HG03039 (cell line): Measurements from ENCODE around the gene PLCG1.

Source experiments
- ATAC-seq: cut with Tn5 transposase; IDR thresholded peaks from one replicate; pipeline ENCODE4 v1.9.1; 2021; ENCODE audit warnings: mild to moderate bottlenecking, moderate library complexity; ENCODE audit not compliant: unreplicated experiment

Gene PLCG1

DNA sequence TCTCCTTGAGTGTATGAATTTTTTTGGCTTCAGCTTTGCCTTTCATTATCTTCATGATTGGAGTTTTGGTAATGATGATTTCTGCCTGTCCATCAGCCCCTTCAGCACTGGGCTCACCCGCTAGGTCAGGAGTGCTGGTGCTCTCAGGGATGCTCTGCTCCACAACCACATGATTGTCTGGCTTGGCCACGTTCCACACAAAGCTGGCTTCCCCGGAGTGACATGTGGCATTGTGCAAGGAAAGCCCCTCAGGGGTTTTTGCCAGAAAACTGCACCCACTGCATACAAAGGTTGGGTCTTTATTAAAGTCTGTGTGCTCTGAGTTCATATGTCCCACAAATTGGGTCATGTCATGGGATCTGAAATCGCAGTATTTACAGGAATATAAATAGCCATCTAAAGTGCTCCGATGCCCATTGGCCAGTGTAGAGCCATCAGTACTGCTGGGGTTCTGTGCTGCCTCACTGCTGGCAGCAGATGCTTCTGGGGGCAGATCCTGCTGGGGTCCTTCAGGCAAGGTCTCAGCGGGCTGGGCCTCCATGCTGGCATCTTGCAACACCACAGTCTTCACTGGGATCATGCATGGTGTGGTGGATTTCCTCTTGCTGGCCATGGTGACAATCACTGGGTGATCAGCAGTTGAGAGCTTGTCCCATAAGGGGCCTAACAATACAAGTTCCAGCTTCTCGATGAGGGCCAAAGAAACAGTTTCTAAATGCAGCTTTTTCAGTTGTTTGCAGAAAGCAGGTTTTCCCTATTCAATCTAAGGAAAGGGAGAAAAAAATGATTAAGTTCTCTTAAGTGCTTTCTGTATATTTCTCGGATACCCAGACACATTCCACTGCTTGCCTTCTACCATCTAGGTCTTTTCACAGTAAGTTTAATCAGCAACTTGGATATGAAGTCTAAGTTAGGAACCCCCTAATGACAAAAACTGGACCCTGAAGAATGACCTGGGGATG lies 67.2 kb downstream of the PLCG1 start:
- no peak for ATAC-seq

DNA sequence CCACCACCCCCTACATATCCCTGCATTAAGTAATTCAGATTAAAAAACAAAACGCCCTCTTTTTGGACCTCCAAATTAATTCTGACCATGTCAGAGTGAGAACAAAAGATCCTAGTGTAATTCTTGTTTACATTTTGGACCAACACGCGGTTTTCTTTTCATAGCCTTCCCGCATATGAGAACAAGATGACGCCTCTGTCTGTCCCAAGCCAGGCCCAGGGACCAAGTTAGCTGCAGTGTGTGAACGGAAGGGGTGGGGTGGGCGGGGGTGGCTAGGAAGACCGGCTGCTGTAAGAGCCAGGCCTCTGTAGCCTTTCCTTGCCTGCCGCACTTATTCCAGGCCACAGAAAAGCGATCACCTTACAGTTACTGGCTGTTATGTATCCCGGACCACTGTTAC lies 68.0 kb downstream of the PLCG1 start:
- no peak for ATAC-seq

DNA sequence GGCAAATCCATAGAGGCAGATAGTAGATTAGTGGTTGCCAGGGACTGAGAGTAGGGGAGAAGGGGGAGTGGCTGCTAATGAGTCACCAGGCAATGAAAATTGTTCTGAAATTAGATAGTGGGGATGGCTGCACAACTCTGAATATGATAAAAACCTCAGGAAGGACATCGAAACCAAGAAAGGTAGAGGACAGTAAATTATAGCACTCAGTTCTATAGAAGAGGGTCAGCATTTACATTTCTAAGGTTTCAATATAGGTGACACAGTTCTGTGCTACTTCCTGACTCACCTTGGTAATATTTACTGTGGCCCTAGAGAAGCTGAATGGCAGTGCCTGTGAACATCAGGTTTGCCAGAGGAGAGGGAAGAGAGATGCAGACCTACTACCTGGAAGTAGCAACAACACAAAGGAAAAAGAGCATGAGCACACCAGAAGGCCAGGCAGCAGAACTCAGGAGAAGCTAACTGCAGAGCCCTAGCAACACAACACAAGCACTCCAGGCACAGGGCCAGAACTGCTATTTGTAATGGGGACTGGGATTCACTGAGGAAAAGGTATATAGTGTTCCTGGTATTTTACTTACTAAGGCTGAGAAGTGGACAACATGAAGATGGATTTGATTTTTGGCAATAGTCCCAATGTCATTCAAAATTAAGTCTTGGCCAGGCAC lies 75.9 kb downstream of the PLCG1 start:
- ATAC-seq: no peak

DNA sequence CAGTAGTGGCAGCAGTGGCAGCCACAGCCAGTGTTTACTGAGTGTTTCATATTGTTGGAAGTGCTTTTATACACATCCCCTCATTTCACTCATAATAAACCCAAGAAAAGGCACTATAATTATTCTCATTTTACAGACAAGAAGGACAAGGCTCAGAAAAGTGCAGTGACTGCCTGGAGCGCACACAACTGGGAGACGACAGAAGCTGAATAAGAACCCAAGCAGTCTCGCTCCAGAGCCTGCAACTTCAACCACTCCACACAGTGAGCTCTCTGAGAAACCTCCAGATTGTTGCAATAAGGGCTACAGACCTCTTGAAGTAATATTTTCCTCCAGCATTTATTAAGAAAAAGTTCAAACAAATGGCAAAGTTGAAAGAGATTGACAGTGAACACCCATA lies 76.9 kb downstream of the PLCG1 start:
- no peak for ATAC-seq

DNA sequence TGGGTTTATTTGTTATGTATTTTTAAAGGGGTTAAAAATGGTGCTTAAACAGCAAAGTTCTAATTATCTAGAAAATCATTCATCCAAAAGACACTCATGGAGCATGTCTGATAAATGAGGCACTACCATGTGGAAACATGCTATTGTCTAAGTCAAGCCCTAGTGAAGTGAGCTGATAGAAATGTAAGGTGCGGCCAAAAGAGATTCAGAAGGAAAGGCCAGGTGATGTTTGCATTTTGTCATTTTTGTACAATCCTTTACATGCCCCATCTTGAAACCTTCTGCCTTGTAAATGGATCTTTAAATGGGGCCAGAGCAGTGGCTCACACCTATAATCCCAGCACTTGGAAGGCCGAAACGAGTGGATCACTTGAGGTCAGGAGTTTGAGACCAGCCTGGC lies 77.3 kb downstream of the PLCG1 start:
- ATAC-seq: no peak

DNA sequence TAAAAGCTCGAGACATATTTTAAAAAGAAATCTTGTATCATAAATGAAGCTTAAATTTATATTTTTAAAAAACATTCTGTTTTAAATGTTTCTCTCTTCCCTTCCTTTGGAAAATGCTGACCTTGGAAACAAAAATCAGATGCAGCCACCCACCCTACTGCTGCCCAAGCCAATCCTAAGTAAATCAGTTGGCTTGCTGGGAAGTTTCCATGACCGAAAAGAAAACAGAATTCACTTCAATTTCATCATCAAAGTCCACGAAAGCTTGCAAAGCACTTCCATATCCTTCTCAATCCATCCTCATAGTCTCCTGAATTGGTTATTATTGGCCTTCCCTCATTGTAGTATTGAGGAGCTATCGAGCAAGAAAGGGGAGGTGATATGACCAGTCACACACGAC lies 80.1 kb downstream of the PLCG1 start:
- no peak for ATAC-seq

DNA sequence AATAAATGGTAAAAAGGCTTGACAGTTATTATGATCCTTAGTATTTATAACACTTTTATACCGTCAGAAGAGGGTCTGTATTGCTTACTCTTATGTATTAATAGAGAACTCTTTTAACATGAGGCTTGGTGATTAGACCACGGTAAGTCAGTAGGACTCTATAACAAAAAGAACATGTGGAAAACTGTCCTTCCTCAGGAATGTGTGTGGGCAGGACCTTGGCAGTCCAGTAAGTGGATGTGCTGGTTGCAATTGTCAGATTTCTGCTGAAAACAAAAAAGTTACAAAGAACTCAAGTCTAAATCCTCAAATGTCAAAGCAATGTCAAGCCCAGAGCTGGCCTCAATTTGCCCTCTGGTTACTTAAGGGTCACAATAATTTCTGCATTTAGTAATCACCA lies 81.1 kb downstream of the PLCG1 start:
- no peak for ATAC-seq

DNA sequence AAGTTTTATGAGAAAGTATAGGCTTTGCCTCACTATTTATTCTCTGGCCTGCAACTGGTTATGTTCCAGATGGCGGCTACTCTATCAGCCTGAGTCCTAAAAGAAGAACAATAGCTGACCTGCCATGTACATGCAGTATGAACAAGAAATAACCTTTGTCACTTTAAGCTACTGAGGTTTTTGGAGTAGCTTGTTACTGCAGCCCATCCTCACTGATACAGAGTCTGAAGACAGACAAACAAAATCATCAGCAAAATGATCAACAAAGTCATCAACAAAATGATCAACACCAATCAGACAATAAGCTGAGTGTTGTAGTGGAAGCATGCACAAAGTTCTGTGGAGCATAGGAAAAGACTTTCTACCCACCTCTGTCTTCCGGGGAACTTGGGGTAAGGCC lies 82.5 kb downstream of the PLCG1 start:
- ATAC-seq: no peak

DNA sequence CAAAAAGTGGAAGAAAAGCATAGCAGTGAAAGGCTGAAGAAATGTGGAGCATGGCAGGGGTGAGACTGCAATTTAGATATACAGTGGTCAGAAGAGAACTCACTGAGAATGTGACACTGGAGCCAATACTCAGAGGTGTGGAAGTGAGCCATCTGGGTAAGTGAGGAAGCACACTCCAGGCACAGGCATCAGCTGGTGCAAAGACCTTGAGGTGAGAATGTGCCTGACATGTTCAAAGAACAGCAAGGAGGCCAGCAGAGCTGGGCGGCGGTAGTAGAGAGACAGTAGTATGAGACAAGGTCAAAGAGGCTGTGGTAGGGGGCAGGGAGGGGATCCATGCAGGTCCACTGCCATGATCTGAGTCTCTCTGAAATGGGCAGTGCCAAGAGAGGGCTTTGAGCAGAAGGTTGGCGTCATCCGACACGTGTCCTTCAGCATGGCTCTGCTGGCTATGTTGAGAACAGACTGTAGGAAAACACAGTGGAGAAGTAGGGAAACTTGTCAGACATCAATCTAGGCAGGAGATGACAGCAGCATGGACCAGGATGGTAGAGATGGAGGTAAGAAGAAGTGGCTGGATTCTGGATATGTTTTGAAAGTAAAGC lies 84.4 kb downstream of the PLCG1 start:
- ATAC-seq: no peak

DNA sequence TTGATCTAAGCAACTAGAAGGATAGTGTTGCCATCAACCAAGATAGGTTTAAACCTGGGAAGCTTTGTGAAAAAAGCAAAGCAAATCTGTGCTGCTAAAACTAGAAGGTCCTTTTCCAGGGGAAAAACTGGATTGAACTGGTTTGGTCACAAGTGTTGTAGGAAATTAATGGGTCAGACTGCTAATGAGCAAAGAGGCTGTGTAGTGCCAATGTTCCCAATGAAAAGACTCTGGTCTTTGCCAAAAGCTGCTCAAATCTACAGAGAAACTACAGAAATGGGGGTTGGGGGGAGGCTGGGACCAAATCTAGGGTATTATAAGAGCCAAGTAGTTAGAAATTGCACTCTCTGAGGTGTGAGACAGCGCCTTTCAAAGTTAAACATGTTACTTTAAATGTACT lies 85.0 kb downstream of the PLCG1 start:
- no peak for ATAC-seq

DNA sequence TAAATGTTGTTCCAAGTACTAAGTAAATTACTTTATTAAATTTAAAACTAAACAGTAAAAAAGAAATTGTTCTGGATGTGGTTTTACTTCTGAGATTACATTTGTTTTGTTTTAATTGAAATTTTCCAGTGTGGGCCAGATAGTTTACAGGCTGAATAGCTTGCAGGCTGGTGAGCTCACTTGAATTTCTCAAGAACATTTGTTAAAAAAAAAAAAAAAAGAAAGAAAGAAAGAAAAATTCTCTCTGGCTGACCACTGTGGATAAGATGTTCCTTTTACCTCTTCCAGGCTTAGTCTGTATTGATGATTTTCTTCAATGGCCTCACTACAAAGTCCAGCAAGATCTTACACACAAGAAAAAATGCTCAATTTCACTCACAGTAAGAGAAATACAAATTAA lies 85.4 kb downstream of the PLCG1 start:
- ATAC-seq: no peak

DNA sequence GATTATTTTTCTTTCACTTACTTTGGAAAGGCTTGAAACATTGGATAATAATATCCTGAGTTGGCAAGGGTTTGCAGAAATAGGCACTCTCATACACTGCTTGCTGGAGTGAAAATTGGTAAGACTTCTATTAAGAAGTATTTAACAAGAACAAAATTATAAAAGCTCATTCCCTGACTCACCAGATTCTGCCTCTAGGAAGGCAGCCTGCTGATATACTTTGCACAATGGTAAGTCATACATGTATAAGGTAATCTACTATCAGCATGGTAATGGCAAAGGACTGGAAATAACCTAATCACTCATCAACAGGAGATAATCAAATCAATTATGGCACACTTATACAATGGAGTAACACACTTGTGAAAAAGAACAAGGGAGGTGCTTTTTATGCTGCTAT lies 85.8 kb downstream of the PLCG1 start:
- no peak for ATAC-seq

DNA sequence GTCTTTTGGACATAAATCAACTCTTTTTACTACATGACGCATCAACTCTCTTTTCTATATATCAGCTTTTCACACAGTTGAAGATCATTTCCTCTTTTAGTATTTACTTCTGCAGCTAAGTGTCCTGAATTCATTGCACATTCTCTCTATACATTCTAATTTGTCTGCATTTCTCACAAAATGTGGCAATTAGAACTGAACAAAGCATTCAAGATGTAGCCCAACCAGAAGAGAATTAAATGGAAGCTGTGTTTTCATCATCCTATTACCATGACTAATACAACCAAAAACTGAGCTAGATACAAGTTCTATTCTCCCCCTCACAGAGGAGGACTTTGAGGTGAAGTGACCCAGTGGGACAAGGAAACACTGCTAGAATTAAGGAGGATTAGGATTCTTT lies 86.9 kb downstream of the PLCG1 start:
- ATAC-seq: no peak

DNA sequence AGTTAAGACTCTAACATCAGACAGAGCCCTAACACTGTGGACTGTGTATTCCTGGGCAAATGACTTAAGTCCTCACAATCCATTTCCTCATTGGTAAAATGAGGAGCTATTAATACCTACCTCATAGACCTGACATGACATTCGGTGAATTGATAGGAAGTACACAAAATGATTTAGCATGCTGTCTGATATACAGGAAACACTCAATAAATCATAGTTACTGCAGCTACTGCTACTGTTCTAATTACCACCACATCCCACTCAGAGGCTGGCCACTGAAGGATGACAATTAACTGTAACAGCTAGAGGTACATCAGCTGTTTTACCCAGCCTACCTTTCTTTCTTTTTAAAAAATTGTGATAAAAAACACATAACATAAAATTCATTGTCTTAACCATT lies 87.7 kb downstream of the PLCG1 start:
- no peak for ATAC-seq

DNA sequence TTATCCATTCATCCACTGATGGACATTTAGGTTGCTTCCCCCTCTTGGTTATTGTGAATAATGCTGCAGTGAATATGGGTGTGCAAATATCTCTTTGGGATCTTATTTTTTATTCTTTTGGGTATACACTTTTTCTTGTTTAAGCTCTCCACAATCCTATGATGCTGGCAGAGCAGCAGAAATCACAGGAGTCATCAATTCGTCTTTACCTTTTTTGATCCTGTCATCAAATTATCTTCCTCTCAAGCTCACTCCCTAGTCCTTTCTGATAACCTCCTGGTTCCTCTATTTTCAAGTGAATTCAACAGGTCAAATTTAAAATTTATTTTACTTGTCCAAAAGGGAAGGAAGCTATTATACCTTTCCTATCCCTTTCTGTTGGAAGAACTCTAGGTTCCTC lies 89.1 kb downstream of the PLCG1 start:
- ATAC-seq: no peak
